ENCODE results near the gene CD163L1. TPM values are rescaled to one million over a fixed set of nuclear protein-coding genes. Genes with fewer than 3 reads are reported as not detected.

Gene CD163L1
- total RNA-seq, 1 donor from 2014 or later, result 4.5 TPM

DNA sequence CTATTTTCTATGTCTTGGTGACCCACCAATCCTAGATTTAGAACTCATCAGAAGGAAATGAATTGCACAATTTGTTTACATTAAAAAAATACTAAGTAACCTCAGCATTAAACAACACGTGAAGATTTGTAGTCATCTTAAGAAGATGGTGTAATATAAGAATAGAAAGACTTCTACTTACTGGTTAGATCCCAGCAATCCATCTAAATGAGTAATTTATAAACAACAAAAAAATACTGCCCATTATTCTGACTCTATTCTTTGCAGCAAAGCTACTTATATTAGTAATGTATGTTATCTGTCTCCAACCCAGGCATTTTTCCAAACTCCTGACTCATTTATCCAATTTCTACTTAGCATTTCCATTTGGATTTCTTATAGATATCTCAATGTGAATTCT is 67.8 kb downstream of the CD163L1 start:
- no peaks in the 10 kb centered on the region for H3K9me3 ChIP-seq
- H3K36me3 ChIP-seq, result no peaks in the 10 kb centered on the region
- no peak for ATAC-seq
- DNase-seq, result no peak
- H3K27me3 ChIP-seq (ENCODE audit: low read depth), result peaks cover 5% of the 10 kb centered on the region
- TF ChIP-seq, protein P1, sequence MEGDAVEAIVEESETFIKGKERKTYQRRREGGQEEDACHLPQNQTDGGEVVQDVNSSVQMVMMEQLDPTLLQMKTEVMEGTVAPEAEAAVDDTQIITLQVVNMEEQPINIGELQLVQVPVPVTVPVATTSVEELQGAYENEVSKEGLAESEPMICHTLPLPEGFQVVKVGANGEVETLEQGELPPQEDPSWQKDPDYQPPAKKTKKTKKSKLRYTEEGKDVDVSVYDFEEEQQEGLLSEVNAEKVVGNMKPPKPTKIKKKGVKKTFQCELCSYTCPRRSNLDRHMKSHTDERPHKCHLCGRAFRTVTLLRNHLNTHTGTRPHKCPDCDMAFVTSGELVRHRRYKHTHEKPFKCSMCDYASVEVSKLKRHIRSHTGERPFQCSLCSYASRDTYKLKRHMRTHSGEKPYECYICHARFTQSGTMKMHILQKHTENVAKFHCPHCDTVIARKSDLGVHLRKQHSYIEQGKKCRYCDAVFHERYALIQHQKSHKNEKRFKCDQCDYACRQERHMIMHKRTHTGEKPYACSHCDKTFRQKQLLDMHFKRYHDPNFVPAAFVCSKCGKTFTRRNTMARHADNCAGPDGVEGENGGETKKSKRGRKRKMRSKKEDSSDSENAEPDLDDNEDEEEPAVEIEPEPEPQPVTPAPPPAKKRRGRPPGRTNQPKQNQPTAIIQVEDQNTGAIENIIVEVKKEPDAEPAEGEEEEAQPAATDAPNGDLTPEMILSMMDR (IDR thresholded peaks at IDR 0.05), result no peak
- intact Hi-C loops (cut with DNase I), result no loop called here
- H3K4me1 ChIP-seq, result no peaks in the 10 kb centered on the region
- H3K27ac ChIP-seq, result no peak overlapping the region
- H3K4me3 ChIP-seq, result no peak overlapping the region

DNA sequence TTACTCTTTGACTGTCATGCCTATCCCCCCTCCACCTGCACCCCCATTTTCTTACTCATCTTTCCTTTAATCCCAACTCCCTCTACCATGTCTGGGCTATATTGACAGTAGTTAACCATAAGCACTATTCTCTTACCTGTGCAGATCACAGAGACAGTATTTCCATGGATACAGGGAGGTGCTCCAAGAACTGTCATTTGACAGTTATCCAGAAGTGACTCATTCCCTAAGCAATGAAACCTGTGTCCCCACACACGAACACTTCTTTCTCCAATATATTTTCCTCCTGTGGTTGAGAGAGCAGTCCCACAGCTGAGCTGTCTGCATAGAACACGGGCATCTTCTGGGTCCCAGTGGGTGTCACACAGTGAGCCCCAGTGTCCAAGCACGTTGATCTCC is 68.8 kb downstream of the CD163L1 start:
- DNase-seq, result no peak
- Histone ChIP-seq H3K9me3 (no peaks in the 10 kb centered on the region), H3K4me3 (no peak overlapping the region), H3K27ac (no peak overlapping the region), H3K4me1 (no peaks in the 10 kb centered on the region), H3K27me3 (ENCODE audit: low read depth) (peaks cover 5% of the 10 kb centered on the region), H3K36me3 (no peaks in the 10 kb centered on the region)
- no peak for ATAC-seq
- intact Hi-C loops (cut with DNase I), result no loop called here
- TF ChIP-seq, protein P1 (IDR thresholded peaks at IDR 0.05), result no peak

DNA sequence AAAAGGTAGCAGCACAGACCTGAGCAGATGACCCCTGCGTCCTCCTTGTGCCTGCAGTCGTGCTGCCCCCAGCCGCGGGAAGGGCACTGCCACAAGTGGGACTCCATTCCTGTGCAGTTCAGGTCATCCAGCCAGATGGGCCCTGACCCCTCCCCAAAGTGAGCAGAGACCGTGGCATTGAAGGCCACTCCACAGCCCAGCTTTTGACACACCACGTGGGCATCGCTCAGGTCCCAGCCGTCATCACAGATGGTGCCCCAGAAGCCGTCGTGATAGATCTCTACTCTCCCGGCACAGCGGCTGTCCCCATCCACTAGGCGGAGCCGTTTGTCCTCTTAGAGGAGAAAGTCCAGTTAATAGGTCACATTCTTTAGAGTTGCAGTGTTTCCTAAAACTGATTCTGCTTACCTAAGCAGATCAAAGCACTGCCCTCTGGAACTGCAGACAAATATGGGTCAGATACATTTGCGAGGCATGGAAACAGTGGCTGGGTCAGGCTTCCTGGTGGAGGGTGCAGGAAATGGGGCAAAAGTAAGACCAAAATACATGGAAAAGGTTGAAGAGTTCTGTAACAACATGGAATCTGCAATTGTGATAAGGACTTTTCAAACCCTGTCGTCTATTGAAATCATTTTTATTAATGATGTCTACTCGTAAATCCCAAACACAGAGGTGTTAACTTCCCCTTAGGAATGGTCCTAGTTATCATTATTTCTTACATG is 69.4 kb downstream of the CD163L1 start:
- Histone ChIP-seq H3K27ac (no peak overlapping the region), H3K4me1 (no peaks in the 10 kb centered on the region), H3K27me3 (ENCODE audit: low read depth) (peaks cover 5% of the 10 kb centered on the region), H3K4me3 (no peak overlapping the region), H3K36me3 (no peaks in the 10 kb centered on the region), H3K9me3 (no peaks in the 10 kb centered on the region)
- TF ChIP-seq, protein P1 (IDR thresholded peaks at IDR 0.05), result peak; percentile 48
- intact Hi-C loops (cut with DNase I), result no loop called here
- DNase-seq (peak; percentile 61), ATAC-seq (peak; percentile 57 to 73)

DNA sequence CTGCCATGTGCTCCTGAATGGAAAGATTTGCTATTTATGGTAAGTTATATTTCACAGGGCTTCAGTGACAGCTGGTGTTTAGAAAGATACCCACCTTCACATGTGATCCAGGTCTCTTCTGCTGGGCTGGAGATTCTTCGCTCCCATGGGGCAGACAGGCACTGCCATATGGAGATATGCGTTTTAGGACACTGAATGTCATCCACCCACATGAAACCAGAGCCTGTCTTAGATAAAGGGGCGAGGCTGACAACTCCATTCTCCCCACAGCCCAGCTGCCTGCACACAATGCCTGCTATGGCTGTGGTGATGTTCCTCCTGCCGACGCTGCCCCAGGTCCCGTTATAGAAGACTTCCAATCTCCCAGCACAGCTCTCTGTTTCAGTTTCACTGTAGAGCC is 70.7 kb downstream of the CD163L1 start:
- ATAC-seq, result no peak
- H3K27me3 ChIP-seq (ENCODE audit: low read depth), result no peaks in the 10 kb centered on the region
- TF ChIP-seq, protein P1 (IDR thresholded peaks at IDR 0.05), result no peak
- no peaks in the 10 kb centered on the region for H3K4me1 ChIP-seq
- intact Hi-C loops (cut with DNase I), result no loop called here
- H3K36me3 ChIP-seq, result no peaks in the 10 kb centered on the region
- no peak overlapping the region for H3K27ac ChIP-seq
- H3K9me3 ChIP-seq, result no peaks in the 10 kb centered on the region
- no peak overlapping the region for H3K4me3 ChIP-seq
- DNase-seq, result no peak

DNA sequence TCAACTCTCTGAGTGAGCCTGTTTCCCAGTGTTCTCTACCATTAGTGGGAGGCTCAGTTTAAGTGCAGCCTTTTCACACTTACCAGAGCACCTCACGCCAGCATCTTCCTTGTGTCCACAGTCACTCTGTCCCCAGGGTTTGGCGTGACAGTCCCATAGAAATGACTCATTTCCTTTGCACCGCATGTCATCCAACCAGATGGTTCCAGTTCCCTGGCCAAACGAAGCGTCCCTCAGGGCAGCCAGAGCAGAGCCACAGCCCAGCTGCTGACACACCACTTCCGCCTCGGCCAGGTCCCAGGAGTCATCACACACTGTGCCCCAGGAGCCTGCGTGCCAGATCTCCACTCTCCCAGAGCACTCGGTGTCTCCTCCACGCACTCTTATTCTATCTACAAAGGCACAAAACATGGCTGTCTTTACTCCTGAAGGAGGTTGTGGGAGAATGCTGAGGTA is 74.7 kb downstream of the CD163L1 start:
- H3K4me1 ChIP-seq, result no peaks in the 10 kb centered on the region
- peak in 1 of 2 donors; percentile 13 for ATAC-seq
- no peak overlapping the region for H3K27ac ChIP-seq
- no peaks in the 10 kb centered on the region for H3K9me3 ChIP-seq
- intact Hi-C loops (cut with DNase I), result no loop called here
- H3K36me3 ChIP-seq, result no peaks in the 10 kb centered on the region
- TF ChIP-seq, protein P1 (IDR thresholded peaks at IDR 0.05), result no peak
- H3K4me3 ChIP-seq, result no peak overlapping the region
- H3K27me3 ChIP-seq (ENCODE audit: low read depth), result no peaks in the 10 kb centered on the region
- DNase-seq, result peak; percentile 45

Measured in lower lobe of right lung (tissue), 2 donors.